GM19238 (cell line): Measurements from ENCODE around the gene PPRC1.

Source experiments
- DNase-seq: peaks from one replicate; pipeline ENCODE4 v3.0.0; 2011; ENCODE audit warnings: low spot score; ENCODE audit not compliant: insufficient read length

Gene PPRC1

GRCh38 chr10:102146971-102147428, 14.2 kb downstream of the PPRC1 start:
- no peak for DNase-seq

- no peak for DNase-seq
Measured at GRCh38 chr10:102147561-102147960, 14.7 kb downstream of the PPRC1 start.

GRCh38 chr10:102148275-102148674, 15.4 kb downstream of the PPRC1 start:
- DNase-seq: no peak

- no peak for DNase-seq
Measured at GRCh38 chr10:102150970-102151773, 18.3 kb downstream of the PPRC1 start.

- DNase-seq: peak; percentile 90
Measured at GRCh38 chr10:102151774-102152544, 19.1 kb downstream of the PPRC1 start, which contains the start of gene NOLC1. Gene NOLC1, plus strand, starts transcription at chr10:102152389. Its CDS starts 22 bp downstream, at chr10:102152411.

GRCh38 chr10:102152545-102152890, 19.7 kb downstream of the PPRC1 start:
- DNase-seq: no peak

GRCh38 chr10:102153093-102153620, 20.3 kb downstream of the PPRC1 start:
- DNase-seq: no peak

- DNase-seq: no peak
Measured at GRCh38 chr10:102154466-102155116, 21.8 kb downstream of the PPRC1 start.

- DNase-seq: no peak
Measured at GRCh38 chr10:102157224-102157623, 24.4 kb downstream of the PPRC1 start.

- DNase-seq: no peak
Measured at GRCh38 chr10:102159051-102159597, 26.3 kb downstream of the PPRC1 start.

- no peak for DNase-seq
Measured at GRCh38 chr10:102159831-102160230, 27.0 kb downstream of the PPRC1 start.

- no peak for DNase-seq
Measured at GRCh38 chr10:102163342-102163989, 30.6 kb downstream of the PPRC1 start.

- no peak for DNase-seq
Measured at GRCh38 chr10:102167861-102168260, 35.0 kb downstream of the PPRC1 start.

- no peak for DNase-seq
Measured at GRCh38 chr10:102170602-102171001, 37.8 kb downstream of the PPRC1 start.

GRCh38 chr10:102172288-102172687, 39.4 kb downstream of the PPRC1 start:
- no peak for DNase-seq

- DNase-seq: no peak
Measured at GRCh38 chr10:102175415-102175814, 42.6 kb downstream of the PPRC1 start.

GRCh38 chr10:102184606-102185005, 51.8 kb downstream of the PPRC1 start:
- DNase-seq: no peak

- DNase-seq: no peak
Measured at GRCh38 chr10:102185272-102185671, 52.4 kb downstream of the PPRC1 start.

- DNase-seq: no peak
Measured at GRCh38 chr10:102185811-102186527, 53.1 kb downstream of the PPRC1 start.

- DNase-seq: no peak
Measured at GRCh38 chr10:102188298-102188940, 55.6 kb downstream of the PPRC1 start.
